LNCaP clone FGC (cell line): ENCODE measurements around the gene TTC39C.
A peak's percentile ranks its signal among the peaks of the same experiment; 100 is the strongest.

Experiments used
- DNase-seq: peaks from one replicate; pipeline ENCODE4 v3.0.0-alpha.2; 2011; ENCODE audit warnings: low read depth
- H3K4me3 ChIP-seq: 2 replicates; pipeline ENCODE4 v1.5.1; 2011; ENCODE audit warnings: mild to moderate bottlenecking, low read depth, low read length, control low read depth
- CTCF ChIP-seq: IDR thresholded peaks from 2 replicates; pipeline ENCODE4 v1.5.1; 2012; ENCODE audit warnings: mild to moderate bottlenecking; ENCODE audit not compliant: control insufficient read depth, insufficient read depth; ENCODE audit errors: extremely low read depth

The TTC39C gene

GRCh38 chr18:24009651-24010333, 4.8 kb upstream of the TTC39C start:
- no peak for TF ChIP-seq CTCF
- no peak overlapping the region for H3K4me3 ChIP-seq
- DNase-seq, result no peak

- DNase-seq, result no peak
- H3K4me3 ChIP-seq, result no peak overlapping the region
- TF ChIP-seq CTCF, result no peak
Measured at GRCh38 chr18:24010673-24011072, 3.9 kb upstream of the TTC39C start.

GRCh38 chr18:24011123-24011917, 3.2 kb upstream of the TTC39C start:
- H3K4me3 ChIP-seq, result no peak overlapping the region
- DNase-seq, result no peak
- no peak for TF ChIP-seq CTCF

- TF ChIP-seq CTCF, result no peak
- no peak overlapping the region for H3K4me3 ChIP-seq
- no peak for DNase-seq
Measured at GRCh38 chr18:24013051-24013450, 1.5 kb upstream of the TTC39C start.

- TF ChIP-seq CTCF, result no peak
- peak overlapping the region; percentile 78 for H3K4me3 ChIP-seq
- no peak for DNase-seq
Measured at GRCh38 chr18:24014986-24015638, 558 bp downstream of the TTC39C start.

GRCh38 chr18:24015639-24016631, 1.4 kb downstream of the TTC39C start:
- peak overlapping the region; percentile 78 for H3K4me3 ChIP-seq
- no peak for DNase-seq
- no peak for TF ChIP-seq CTCF
